ENCODE results near the gene NXPE1. TPM values are rescaled to one million over a fixed set of nuclear protein-coding genes. Genes with fewer than 3 reads are reported as not detected.

NXPE1 gene
- total RNA-seq, 3 donors from 2014 or later = 1.3 TPM; not detected in 2

- DNase-seq (ENCODE audit: low spot score in 2 of 2) = no peak
- H3K27me3 ChIP-seq = no peaks in the 10 kb centered on the region
- no peaks in the 10 kb centered on the region for H3K4me1 ChIP-seq
- no peak for TF ChIP-seq POLR2AphosphoS5 (IDR thresholded peaks at IDR 0.05)
- H3K9me3 ChIP-seq = peaks cover 7 to 14% of the 10 kb centered on the region in 2 donors
- H3K27ac ChIP-seq = no peak overlapping the region
- H3K4me3 ChIP-seq = no peak overlapping the region
- H3K36me3 ChIP-seq = no peaks in the 10 kb centered on the region
- intact Hi-C loops (cut with DNase I; ENCODE audit: low total_unique reads) = no loop called here
Measured at GRCh38 chr11:114525682-114526081, 34.0 kb downstream of the NXPE1 start.

GRCh38 chr11:114524122-114524521 is 35.6 kb downstream of the NXPE1 start:
- no peak overlapping the region for H3K27ac ChIP-seq
- H3K4me3 ChIP-seq = no peak overlapping the region
- intact Hi-C loops (cut with DNase I; ENCODE audit: low total_unique reads) = no loop called here
- H3K36me3 ChIP-seq = no peaks in the 10 kb centered on the region
- TF ChIP-seq POLR2A (IDR thresholded peaks at IDR 0.05) = no peak
- DNase-seq (ENCODE audit: low spot score in 2 of 2) = no peak
- peaks cover 7 to 14% of the 10 kb centered on the region in 2 donors for H3K9me3 ChIP-seq
- no peaks in the 10 kb centered on the region for H3K27me3 ChIP-seq
- H3K4me1 ChIP-seq = no peaks in the 10 kb centered on the region

- H3K27me3 ChIP-seq = no peaks in the 10 kb centered on the region
- TF ChIP-seq POLR2AphosphoS5 (IDR thresholded peaks at IDR 0.05) (no peak), CTCF (IDR thresholded peaks at IDR 0.05) (no peak), POLR2A (IDR thresholded peaks at IDR 0.05) (no peak)
- H3K9me3 ChIP-seq = peaks cover 7 to 14% of the 10 kb centered on the region in 2 donors
- H3K4me3 ChIP-seq = no peak overlapping the region
- no peak overlapping the region for H3K27ac ChIP-seq
- H3K36me3 ChIP-seq = no peaks in the 10 kb centered on the region
- intact Hi-C loops (cut with DNase I; ENCODE audit: low total_unique reads) = no loop called here
- DNase-seq (ENCODE audit: low spot score in 2 of 2) = no peak
- no peaks in the 10 kb centered on the region for H3K4me1 ChIP-seq
Measured at GRCh38 chr11:114522818-114523217, 36.9 kb downstream of the NXPE1 start.

- peaks cover 0 to 2% of the 10 kb centered on the region in 2 donors for H3K9me3 ChIP-seq
- H3K36me3 ChIP-seq = no peaks in the 10 kb centered on the region
- no peak overlapping the region for H3K4me3 ChIP-seq
- no peak for TF ChIP-seq POLR2AphosphoS5 (IDR thresholded peaks at IDR 0.05)
- TF ChIP-seq CTCF (IDR thresholded peaks at IDR 0.05) = no peak
- no peak for TF ChIP-seq POLR2A (IDR thresholded peaks at IDR 0.05)
- H3K27ac ChIP-seq = no peak overlapping the region
- no peak for DNase-seq (ENCODE audit: low spot score in 2 of 2)
- intact Hi-C loops (cut with DNase I; ENCODE audit: low total_unique reads) = no loop called here
- no peaks in the 10 kb centered on the region for H3K4me1 ChIP-seq
- H3K27me3 ChIP-seq = no peaks in the 10 kb centered on the region
Measured at GRCh38 chr11:114511538-114511937, 48.1 kb downstream of the NXPE1 start.

GRCh38 chr11:114511079-114511478 is 48.6 kb downstream of the NXPE1 start:
- intact Hi-C loops (cut with DNase I; ENCODE audit: low total_unique reads) = no loop called here
- TF ChIP-seq CTCF (IDR thresholded peaks at IDR 0.05) (no peak), POLR2AphosphoS5 (IDR thresholded peaks at IDR 0.05) (no peak), POLR2A (IDR thresholded peaks at IDR 0.05) (no peak)

GRCh38 chr11:114501901-114502300 is 57.8 kb downstream of the NXPE1 start:
- Histone ChIP-seq H3K9me3 (peaks cover 0 to 11% of the 10 kb centered on the region in 2 donors), H3K4me3 (no peak overlapping the region), H3K4me1 (no peaks in the 10 kb centered on the region), H3K36me3 (no peaks in the 10 kb centered on the region), H3K27me3 (no peaks in the 10 kb centered on the region), H3K27ac (no peak overlapping the region)
- TF ChIP-seq POLR2AphosphoS5 (IDR thresholded peaks at IDR 0.05) (no peak), CTCF (IDR thresholded peaks at IDR 0.05) (no peak), POLR2A (IDR thresholded peaks at IDR 0.05) (no peak)
- DNase-seq (ENCODE audit: low spot score in 2 of 2) = no peak
- intact Hi-C loops (cut with DNase I; ENCODE audit: low total_unique reads) = no loop called here

More at GRCh38 chr11:114511079-114511478, 48.6 kb downstream of the NXPE1 start:
- no peak overlapping the region for H3K4me3 ChIP-seq
- peaks cover 0 to 7% of the 10 kb centered on the region in 2 donors for H3K9me3 ChIP-seq
- no peaks in the 10 kb centered on the region for H3K36me3 ChIP-seq
- H3K27me3 ChIP-seq = no peaks in the 10 kb centered on the region
- H3K4me1 ChIP-seq = no peaks in the 10 kb centered on the region
- no peak for DNase-seq (ENCODE audit: low spot score in 2 of 2)
- H3K27ac ChIP-seq = no peak overlapping the region
